Thoracic aorta (tissue), 2 donors: ENCODE data around the gene MAPKAPK3. TPM values are rescaled to one million over a fixed set of nuclear protein-coding genes. Genes with fewer than 3 reads are reported as not detected.

ENCODE experiments used
- ATAC-seq: fragments of 150-250 bp; one replicate; pipeline ENCODE4 v1.8.0; 2017; ENCODE audit warnings: low read depth; ENCODE audit not compliant: insufficient number of reproducible peaks, low FRiP score
- DNase-seq: peaks from one replicate; pipeline ENCODE4 v3.0.0-alpha.2; 2020; ENCODE audit warnings: low spot score
- H3K27ac ChIP-seq, 2 donors: fragments of 200-600 bp; sonication (generic); 1 replicate in 1 of 2; 2 replicates in 1 of 2; pipeline ENCODE4 v1.5.1; 2016; ENCODE audit warnings: mild to moderate bottlenecking in 2 of 2, moderate library complexity in 2 of 2
- H3K27me3 ChIP-seq: fragments of 200-600 bp; sonication (generic); replicated peaks from 2 replicates; pipeline ENCODE4 v1.6.0; 2016; ENCODE audit warnings: mild to moderate bottlenecking; ENCODE audit not compliant: insufficient read depth
- H3K36me3 ChIP-seq: fragments of 200-600 bp; sonication (generic); one replicate; pipeline ENCODE4 v1.5.1; 2016
- H3K4me1 ChIP-seq, 2 donors: fragments of 200-600 bp; sonication (generic); 1 replicate in 1 of 2; 2 replicates in 1 of 2; pipeline versions ENCODE4 v1.5.1 to v1.6.0; 2016; ENCODE audit warnings: low read depth in 2 of 2, mild to moderate bottlenecking in 1 of 2; ENCODE audit not compliant: control insufficient read depth in 1 of 2
- H3K4me3 ChIP-seq: fragments of 200-600 bp; sonication (generic); 2 replicates; pipeline ENCODE4 v1.5.1; 2016; ENCODE audit warnings: mild to moderate bottlenecking
- H3K9me3 ChIP-seq: fragments of 200-600 bp; sonication (generic); 2 replicates; pipeline ENCODE4 v1.5.1; 2016
- total RNA-seq, 2 donors: library from RNA; depleted of rRNA; stranded (reverse); fragments of >200 nt; gene quantifications; one replicate each; pipeline versions ENCODE4 v1.1.0 to v1.2.3, GENCODE V29; 2016
- TF ChIP-seq, protein P1 (sequence below): fragments of 200-600 bp; sonication (generic); IDR thresholded peaks from one replicate; pipeline ENCODE4 v1.5.1; 2019; ENCODE audit warnings: antibody characterized with exemption

The MAPKAPK3 gene
- total RNA-seq, 2 donors from 2014 or later = 20.6 to 31.1 TPM

DNA sequence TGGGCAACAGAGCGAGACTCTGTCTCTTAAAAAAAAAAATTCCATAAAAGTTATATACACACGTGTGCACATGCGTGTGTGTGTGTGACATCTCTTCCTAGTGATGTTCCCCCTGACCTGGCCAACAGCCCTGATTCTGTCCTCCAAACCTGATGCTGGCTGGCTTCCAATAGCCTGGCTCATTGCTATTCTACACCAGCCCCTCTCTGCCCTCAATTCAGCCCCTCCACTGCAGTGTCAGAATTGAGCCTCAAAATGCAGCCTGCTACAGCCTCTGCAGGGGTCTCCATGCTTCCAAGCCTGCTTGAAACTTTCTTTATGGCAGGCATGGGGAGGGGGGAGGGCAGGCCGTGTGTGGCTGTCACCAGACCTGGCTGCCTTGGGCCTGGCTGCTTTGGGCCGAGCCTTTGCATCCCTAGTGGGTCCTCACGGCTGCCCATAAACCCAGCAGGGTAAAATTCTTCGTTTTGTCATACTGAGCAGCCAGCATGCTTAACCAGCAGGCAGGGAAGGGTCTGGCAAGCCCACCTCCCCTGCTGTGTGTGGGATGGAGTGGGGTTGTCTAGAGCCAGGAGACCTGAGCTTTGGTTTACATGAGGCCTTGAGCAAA, 35.1 kb downstream of the MAPKAPK3 start:
- Histone ChIP-seq H3K27ac (no peak overlapping the region), H3K9me3 (no peaks in the 10 kb centered on the region), H3K4me3 (no peak overlapping the region), H3K4me1 (peaks cover 0 to 11% of the 10 kb centered on the region in 2 donors), H3K27me3 (no peaks in the 10 kb centered on the region), H3K36me3 (no peaks in the 10 kb centered on the region)
- TF ChIP-seq, protein P1, sequence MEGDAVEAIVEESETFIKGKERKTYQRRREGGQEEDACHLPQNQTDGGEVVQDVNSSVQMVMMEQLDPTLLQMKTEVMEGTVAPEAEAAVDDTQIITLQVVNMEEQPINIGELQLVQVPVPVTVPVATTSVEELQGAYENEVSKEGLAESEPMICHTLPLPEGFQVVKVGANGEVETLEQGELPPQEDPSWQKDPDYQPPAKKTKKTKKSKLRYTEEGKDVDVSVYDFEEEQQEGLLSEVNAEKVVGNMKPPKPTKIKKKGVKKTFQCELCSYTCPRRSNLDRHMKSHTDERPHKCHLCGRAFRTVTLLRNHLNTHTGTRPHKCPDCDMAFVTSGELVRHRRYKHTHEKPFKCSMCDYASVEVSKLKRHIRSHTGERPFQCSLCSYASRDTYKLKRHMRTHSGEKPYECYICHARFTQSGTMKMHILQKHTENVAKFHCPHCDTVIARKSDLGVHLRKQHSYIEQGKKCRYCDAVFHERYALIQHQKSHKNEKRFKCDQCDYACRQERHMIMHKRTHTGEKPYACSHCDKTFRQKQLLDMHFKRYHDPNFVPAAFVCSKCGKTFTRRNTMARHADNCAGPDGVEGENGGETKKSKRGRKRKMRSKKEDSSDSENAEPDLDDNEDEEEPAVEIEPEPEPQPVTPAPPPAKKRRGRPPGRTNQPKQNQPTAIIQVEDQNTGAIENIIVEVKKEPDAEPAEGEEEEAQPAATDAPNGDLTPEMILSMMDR = no peak
- ATAC-seq (no peak), DNase-seq (no peak)

DNA sequence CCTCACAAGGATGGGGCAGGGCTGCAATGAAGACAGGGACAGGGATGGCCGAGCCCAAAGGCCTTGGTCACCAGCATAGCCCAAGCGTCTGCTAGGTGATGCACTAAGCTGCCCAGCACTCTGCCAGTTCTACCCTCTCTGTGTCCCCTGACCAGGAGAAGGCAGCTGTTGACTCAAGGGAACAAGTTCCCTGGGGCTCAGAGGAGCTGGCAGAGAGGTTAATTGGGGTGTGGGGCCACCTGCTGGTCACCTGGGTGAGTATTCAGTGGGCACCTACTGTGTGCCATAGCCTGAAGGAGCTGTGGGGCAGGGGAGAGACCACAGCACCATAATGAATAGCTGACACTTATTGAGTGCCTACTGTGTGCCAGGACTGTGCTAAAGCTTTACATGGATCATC, 35.8 kb downstream of the MAPKAPK3 start:
- TF ChIP-seq, protein P1 = no peak
- H3K9me3 ChIP-seq = no peaks in the 10 kb centered on the region
- no peaks in the 10 kb centered on the region for H3K27me3 ChIP-seq
- H3K27ac ChIP-seq = no peak overlapping the region
- H3K4me3 ChIP-seq = no peak overlapping the region
- H3K36me3 ChIP-seq = no peaks in the 10 kb centered on the region
- peaks cover 0 to 11% of the 10 kb centered on the region in 2 donors for H3K4me1 ChIP-seq
- ATAC-seq = no peak
- DNase-seq = no peak

DNA sequence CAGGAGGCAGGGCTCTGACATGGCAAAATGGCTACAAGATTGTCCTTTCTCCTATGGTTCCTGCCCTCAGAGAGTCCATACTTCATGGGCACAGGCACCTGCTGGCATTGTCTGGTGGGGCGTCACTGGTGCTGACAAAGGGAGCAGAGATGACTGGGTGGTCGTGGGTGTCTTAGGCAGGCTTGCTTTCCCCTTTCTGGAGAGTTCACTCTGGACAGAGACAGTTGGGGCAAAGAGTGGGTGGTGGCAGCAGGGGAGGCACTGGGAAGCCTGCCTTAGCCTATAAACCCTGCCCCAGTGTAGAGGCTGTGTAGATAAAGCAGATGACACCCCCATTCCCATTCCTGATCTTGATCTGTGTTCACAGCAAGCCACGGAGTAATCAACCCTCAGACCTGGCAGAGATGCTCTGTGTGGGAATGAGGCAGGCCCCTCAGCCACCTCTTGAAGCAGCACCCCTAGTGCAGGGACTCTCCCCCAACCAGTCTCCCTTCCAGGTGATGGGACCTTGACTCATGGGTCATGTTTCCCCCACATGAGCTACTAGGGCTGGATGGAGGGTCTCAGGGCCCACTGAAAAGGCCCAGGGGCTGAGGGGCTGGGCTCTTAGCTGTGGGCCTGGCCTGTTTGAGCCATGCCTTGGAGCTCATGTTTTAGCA, 37.1 kb downstream of the MAPKAPK3 start:
- ATAC-seq (no peak), DNase-seq (no peak)
- H3K4me1 ChIP-seq = peaks cover 0 to 8% of the 10 kb centered on the region in 2 donors
- no peak overlapping the region for H3K27ac ChIP-seq
- H3K27me3 ChIP-seq = no peaks in the 10 kb centered on the region
- no peaks in the 10 kb centered on the region for H3K9me3 ChIP-seq
- no peak overlapping the region for H3K4me3 ChIP-seq
- H3K36me3 ChIP-seq = no peaks in the 10 kb centered on the region
- TF ChIP-seq, protein P1 = no peak

DNA sequence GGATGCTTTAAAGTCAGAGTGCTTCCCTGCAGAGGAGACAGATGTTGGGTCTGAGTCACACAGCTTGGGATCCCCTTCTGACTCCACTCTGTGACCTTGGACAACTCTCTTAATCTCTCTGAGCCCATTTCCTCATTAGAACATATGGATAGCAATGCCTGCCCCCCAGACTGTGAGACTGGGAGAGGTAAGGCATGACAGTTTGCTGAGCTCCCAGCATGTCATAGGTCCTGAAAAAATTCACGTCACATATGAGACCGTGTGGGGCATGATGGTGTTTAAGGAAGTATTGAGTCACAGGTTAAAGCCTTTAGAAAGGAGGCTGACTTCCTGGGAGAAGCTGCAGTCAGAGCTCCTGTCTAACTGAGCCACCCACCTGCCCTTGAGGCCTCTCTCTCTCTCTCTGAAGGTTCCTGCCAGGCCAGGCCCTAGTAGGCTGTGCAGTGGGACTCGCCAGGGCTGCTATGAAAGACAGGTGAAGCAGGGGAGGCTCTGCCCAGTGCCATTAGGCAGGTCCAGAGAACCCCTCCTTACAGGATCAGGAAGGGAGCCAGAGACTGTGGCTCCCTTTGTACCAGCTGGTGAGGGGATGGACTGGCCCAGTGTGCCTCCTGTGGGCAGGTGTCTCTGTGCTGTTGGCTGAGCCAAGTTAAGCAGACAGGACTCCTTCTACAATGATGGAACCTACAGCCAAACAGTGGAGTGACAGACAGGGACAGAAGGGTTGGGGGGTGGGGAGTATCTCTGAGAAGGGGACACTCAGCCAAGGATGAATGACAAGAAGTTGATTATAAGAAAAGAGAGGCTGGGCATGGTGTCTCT, 38.3 kb downstream of the MAPKAPK3 start:
- Histone ChIP-seq H3K36me3 (no peaks in the 10 kb centered on the region), H3K4me1 (no peaks in the 10 kb centered on the region), H3K27me3 (no peaks in the 10 kb centered on the region), H3K4me3 (no peak overlapping the region), H3K9me3 (no peaks in the 10 kb centered on the region), H3K27ac (no peak overlapping the region)
- no peak for ATAC-seq
- TF ChIP-seq, protein P1 = no peak
- no peak for DNase-seq
